Measurements from ENCODE around the gene OPCML.

The OPCML gene

DNA sequence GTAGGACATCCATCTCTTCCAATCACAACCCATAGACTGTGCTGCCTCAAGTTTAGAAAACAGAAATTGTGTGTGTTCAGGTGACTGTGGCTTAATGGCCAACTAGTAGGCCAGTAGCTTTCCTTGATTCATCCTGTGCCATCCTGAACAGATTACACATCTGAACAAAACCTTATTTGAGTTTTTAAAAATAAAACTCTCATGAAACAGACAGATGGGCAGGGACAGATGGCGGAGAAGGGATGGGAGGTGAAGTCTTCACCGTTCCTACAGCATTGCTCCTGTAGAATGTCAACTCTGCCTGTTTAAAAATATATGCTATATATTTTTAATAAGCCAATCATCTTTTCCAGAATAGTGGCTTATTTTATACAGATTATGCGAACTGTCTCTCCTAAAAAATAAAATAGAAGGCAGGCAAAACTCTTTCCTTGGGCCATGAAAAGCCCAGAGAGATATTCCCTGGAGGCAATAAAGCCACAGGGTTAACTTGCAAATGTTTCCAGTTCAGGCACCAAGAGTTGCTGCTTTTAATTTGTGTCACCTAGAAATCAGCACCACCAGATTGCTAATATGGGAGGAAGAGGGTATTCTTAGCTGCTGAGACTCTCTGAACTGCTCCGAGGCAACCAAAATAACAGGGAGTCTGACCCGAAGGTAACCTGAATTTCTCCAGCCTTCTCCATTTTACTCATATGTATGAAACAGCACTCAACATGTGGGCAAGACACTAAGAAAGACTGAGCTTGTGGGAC is 861.2 kb downstream of the OPCML start:
- TF ChIP-seq, protein P1, sequence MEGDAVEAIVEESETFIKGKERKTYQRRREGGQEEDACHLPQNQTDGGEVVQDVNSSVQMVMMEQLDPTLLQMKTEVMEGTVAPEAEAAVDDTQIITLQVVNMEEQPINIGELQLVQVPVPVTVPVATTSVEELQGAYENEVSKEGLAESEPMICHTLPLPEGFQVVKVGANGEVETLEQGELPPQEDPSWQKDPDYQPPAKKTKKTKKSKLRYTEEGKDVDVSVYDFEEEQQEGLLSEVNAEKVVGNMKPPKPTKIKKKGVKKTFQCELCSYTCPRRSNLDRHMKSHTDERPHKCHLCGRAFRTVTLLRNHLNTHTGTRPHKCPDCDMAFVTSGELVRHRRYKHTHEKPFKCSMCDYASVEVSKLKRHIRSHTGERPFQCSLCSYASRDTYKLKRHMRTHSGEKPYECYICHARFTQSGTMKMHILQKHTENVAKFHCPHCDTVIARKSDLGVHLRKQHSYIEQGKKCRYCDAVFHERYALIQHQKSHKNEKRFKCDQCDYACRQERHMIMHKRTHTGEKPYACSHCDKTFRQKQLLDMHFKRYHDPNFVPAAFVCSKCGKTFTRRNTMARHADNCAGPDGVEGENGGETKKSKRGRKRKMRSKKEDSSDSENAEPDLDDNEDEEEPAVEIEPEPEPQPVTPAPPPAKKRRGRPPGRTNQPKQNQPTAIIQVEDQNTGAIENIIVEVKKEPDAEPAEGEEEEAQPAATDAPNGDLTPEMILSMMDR (conservative IDR thresholded peaks at IDR 0.05), result no peak

DNA sequence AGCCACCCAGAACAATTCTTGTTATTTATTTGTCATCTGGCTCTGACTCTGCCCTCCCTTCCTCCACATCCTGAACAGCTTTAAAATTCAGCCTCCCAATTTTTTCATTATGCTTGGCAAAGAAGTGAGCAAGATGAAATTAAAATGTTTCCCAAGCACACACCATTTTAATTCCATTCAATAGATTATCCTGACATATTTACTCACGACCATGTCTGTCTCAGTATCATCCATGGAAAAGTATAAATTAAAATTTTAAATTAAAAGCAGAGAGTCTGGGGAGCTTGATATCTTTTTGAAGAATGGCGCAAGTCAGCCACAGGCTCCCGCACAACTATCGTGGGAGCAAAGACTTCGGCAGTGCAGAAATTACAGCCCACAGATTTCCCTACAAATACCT is 862.4 kb downstream of the OPCML start:
- TF ChIP-seq, protein P1 (conservative IDR thresholded peaks at IDR 0.05), result no peak

More for the DNA sequence above, 861.2 kb downstream of the OPCML start:
- H3K27ac ChIP-seq, result no peak overlapping the region

DNA sequence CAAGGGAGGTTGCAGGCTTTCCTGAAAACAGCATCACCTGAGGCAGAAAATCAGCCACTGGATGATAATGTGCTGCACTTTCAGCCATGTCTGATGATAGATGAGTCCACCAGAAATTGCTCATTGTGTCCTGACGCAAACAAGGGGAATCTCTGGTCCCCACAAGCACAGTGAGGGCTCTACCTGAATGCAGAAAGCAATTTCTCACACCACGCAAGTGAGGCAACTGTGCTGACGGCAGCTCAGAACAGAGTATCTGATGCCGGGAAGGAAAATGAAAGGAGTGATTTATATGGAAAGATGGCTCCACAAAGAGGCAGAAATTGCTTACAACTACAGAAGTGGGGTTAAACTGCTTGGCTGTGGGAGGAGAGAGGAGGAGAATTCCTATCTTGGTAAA is 867.1 kb downstream of the OPCML start:
- no peak overlapping the region for H3K27ac ChIP-seq
- TF ChIP-seq, protein P1 (conservative IDR thresholded peaks at IDR 0.05), result no peak

More for the DNA sequence above, 862.4 kb downstream of the OPCML start:
- no peak overlapping the region for H3K27ac ChIP-seq

DNA sequence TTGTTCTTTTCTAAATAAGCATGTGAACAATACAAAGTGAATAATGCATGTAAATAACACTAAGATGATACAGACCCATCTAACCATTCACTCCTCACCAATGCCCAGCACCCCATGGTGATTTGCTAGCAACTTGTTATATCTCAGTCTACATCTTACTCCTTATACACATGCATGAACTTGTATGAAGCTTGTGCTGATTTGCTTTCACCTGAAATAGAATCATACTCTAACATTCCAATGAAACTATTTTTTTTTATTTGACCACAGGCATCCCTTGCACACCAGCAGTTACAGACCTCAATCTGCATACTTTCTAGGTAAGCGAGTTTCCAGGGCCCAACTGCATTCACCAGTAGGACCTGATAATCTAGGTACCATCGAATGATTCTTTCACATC is 873.6 kb downstream of the OPCML start:
- TF ChIP-seq, protein P1 (conservative IDR thresholded peaks at IDR 0.05), result no peak
- H3K27ac ChIP-seq, result no peak overlapping the region

DNA sequence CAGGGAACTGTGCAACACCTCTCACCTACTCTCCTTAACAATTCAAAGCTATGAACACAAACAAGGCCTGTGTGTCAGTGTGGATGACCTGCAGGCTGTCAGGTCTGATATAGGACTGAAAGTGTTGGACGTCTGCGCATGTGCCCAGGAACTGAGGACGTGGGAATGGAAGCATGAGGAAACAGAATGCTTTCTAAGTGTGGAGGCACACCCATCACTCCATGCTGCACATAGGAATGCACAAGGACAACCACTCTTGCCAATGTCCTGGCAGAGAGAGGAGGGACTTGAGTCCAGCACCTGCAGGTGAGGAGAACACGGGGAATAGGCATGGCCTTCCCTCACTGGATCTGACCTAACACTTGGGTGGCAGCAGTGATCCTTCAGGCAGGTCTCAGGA is 874.3 kb downstream of the OPCML start:
- no peak overlapping the region for H3K27ac ChIP-seq
- TF ChIP-seq, protein P1 (conservative IDR thresholded peaks at IDR 0.05), result no peak

DNA sequence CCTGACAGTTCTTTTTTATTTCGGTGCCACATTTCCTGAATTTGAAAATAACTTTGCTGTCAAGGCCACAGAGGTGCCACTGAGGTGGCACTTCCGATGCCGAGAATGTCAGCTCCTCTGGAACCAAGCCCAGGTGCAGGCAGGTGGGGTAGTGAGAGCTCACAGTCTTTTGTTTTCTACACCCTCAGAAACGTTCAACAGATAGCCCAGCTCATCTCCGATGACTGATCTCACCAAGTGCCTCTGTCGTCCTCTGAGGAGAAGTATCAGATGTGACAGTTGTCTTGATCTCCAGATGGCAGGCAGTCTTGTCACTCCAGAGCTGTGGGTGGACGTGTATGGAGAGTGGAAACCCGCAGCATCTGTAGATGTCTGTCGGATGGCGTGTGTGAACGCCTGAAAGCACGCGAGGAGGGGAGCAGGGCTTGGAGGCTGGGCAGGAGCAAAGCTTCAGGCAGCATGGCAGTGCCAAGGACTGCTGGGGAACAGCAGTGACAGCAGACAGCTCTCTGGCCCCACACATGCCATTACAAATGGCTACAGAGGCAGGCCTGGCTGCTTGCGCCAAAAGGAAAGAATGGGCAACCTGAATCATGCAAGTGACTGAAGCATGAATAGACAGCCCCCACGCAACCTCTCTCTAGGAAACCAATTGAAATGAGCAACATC is 877.0 kb downstream of the OPCML start:
- no peak overlapping the region for H3K27ac ChIP-seq
- TF ChIP-seq, protein P1 (conservative IDR thresholded peaks at IDR 0.05), result no peak

DNA sequence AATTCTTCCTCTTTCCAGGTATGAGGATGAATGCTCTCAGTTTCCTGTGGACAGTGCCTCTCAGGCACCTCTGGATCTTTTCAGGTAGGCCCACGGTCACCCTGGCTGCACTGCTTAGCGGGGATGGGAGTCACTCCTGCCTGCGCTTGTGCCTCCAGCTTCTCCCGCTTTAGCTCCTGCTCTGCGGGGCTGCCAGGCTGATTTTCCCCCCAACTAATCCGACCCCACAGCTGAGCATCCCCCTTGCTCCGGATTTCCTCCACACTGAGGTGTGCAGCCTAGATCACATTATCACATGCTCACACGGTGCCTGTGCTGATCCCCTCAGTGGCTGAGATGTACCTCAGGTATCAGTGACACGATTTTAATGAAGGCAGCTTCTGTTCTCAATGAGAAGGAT is 879.1 kb downstream of the OPCML start:
- H3K27ac ChIP-seq, result no peak overlapping the region
- TF ChIP-seq, protein P1 (conservative IDR thresholded peaks at IDR 0.05), result no peak

Measured in VCaP (cell line).